GM13977 (cell line): ENCODE measurements around the gene ATXN1.

Experiments
- DNase-seq: peaks from one replicate; pipeline ENCODE4 v3.0.0; 2012; ENCODE audit warnings: low spot score
- in situ Hi-C: fragments of 300-500 bp; cut with MboI; formaldehyde crosslinking; loops from one replicate; pipeline ENCODE4 v1.12.0; 2022; ENCODE audit warnings: low sequenced_read_pairs, low pct_unique_long_range_greater_than_20kb, mixed read lengths, inconsistent platforms; ENCODE audit not compliant: unreplicated experiment
- TF ChIP-seq, protein P1 (sequence below): IDR thresholded peaks from 2 replicates; pipeline ENCODE4 v1.5.1; 2012; ENCODE audit warnings: mild to moderate bottlenecking, control low read depth; ENCODE audit not compliant: insufficient read depth; ENCODE audit errors: extremely low read depth, missing control alignments

Gene ATXN1

DNA sequence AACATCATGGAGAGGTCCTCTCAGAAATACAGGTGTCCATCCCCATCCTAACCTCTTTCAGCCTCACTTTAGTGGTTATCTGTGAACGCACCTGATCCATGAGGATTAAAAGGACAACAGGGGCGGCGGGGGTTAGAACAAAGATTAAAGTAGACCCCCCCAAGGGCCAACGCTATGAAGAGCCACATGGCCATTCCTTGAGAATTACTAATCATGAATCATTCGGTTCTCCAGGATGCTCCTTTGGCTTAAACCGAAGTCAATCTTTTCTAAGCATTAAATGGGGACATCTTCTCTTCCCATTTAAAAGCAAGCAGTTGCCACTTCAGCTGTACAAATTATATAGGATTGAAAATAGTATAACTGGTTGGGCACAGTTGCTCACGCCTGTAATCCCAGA lies 310.4 kb downstream of the ATXN1 start:
- DNase-seq: no peak
- in situ Hi-C loops: no loop called here
- TF ChIP-seq, protein P1, sequence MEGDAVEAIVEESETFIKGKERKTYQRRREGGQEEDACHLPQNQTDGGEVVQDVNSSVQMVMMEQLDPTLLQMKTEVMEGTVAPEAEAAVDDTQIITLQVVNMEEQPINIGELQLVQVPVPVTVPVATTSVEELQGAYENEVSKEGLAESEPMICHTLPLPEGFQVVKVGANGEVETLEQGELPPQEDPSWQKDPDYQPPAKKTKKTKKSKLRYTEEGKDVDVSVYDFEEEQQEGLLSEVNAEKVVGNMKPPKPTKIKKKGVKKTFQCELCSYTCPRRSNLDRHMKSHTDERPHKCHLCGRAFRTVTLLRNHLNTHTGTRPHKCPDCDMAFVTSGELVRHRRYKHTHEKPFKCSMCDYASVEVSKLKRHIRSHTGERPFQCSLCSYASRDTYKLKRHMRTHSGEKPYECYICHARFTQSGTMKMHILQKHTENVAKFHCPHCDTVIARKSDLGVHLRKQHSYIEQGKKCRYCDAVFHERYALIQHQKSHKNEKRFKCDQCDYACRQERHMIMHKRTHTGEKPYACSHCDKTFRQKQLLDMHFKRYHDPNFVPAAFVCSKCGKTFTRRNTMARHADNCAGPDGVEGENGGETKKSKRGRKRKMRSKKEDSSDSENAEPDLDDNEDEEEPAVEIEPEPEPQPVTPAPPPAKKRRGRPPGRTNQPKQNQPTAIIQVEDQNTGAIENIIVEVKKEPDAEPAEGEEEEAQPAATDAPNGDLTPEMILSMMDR: no peak

DNA sequence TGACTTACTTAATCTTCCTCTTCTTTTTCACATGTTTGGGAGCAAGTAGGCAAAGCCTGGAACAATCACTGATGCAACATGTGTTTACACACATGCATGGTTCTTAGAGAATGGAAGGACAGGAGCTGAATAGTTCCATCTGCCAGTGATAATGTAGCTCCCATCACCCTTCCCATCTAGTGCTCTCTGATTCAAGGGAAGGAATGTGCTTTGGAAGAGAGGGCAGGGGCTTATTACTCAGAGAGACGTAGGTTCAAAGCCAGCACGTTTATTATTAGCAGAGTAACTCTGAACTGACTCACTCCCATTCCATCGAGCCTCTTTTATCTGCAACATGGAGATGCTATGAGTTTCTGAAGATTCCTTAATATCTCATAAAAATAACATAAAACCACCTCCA lies 311.0 kb downstream of the ATXN1 start:
- in situ Hi-C loops: no loop called here
- no peak for DNase-seq
- TF ChIP-seq, protein P1: no peak

DNA sequence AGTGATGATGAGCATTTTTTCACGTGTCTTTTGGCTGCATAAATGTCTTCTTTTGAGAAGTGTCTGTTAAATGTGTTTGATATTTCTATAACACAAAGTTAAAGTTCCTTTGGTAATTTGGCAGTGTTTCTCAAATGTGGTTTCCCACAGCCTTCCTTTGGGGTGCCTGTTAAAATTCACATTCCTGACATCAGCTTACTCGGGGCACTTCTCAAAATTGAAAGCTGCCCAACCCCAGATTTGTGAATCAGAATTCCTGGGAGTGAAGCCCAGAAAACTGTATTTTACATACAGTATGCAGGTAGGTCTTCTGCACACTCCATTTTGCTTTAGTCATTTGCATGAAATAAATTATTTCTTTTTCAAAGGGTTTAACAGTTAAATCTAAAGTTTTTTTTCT lies 315.0 kb downstream of the ATXN1 start:
- TF ChIP-seq, protein P1: no peak
- DNase-seq: no peak
- in situ Hi-C loops: no loop called here

DNA sequence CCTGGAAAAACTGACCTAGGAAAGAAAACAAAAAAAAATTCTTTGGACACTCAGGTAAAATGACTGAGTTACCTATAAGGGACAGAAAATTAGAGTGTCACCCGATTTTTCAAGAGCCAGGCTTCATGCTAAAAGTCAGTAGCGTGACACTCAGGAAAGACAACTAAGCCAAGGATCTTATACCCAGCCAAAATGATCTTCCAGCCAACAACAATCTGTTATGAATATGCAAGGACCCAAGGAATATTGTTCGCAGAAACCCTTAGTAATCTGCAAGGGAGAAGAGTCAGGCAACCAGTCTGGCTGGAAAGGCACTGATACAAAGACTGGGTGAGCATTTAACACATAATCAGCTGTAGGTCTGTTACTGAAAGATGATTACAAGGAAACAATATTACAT lies 319.2 kb downstream of the ATXN1 start:
- in situ Hi-C loops: no loop called here
- TF ChIP-seq, protein P1: no peak
- DNase-seq: no peak

DNA sequence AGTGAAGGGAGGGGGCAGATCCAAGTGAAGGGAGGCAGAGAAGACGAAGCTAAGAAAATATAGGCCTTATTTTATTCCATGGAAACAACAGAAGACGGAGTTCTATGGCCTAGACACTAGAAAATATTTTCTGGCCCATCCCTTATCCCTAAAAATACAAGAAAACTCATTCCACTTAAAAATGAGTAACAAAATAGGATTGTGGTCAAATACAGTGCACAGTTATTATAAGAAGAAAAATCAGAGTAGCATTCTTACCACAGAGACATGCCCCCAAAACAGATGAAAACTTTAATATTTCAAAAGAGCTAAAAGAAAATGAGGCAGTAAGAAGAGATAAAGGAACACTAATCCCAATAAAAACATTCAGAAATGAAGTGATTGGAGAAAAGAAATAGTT lies 320.0 kb downstream of the ATXN1 start:
- TF ChIP-seq, protein P1: no peak
- in situ Hi-C loops: no loop called here
- DNase-seq: no peak

DNA sequence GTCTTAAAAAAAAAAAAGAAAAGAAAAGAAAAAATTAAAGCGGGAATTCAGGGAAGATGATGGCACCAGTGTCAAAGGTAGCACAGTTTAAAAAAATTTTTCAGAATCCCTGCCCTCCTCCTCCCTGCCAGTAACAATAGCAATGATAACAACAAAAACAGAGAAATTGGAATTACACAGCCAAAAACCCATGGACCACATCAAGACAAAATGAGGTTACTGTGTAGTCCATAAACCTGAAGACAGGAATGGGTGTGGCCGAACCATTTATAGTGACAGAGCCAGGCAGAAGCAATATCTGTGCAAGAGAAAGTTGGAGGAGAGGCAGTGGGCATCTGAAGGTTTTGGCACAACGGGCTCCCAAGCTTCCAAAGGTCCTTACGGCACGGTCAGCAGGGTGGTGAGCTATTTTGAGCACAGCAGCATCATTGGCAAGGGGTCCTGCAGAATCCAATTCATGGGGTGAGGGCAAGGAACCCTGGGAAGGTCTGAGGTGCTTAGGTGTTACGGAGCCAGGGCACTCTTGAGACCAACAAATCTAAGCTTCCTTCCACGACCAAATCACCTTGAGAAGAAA lies 320.5 kb downstream of the ATXN1 start:
- in situ Hi-C loops: no loop called here
- TF ChIP-seq, protein P1: no peak
- no peak for DNase-seq
